GM18502 (cell line): ENCODE data around the gene AUTS2.
"Not testable (repeated sequence)": the region's sequence is repeated elsewhere in the genome, so short reads cannot be mapped to it uniquely, and the experiment has no call there.

Experiments used
- ATAC-seq: cut with Tn5 transposase; IDR thresholded peaks from one replicate; pipeline ENCODE4 v1.9.1; 2021; ENCODE audit warnings: mild to moderate bottlenecking; ENCODE audit not compliant: unreplicated experiment, poor library complexity

AUTS2 gene

GRCh38 chr7:70805360-70805759 lies 1207.1 kb downstream of the AUTS2 start:
- peak; percentile 83 for ATAC-seq

- no peak for ATAC-seq
These were observed 1209.4 kb downstream of the AUTS2 start for GRCh38 chr7:70807650-70808049.

GRCh38 chr7:70808876-70809275 lies 1210.6 kb downstream of the AUTS2 start:
- ATAC-seq = no peak

- no peak for ATAC-seq
These were observed 1212.4 kb downstream of the AUTS2 start for GRCh38 chr7:70810558-70811139.

- no peak for ATAC-seq
These were observed 1214.2 kb downstream of the AUTS2 start for GRCh38 chr7:70812511-70812910.

GRCh38 chr7:70822490-70822889 lies 1224.2 kb downstream of the AUTS2 start:
- ATAC-seq = not testable (repeated sequence)

- ATAC-seq = peak; percentile 79
These were observed 1231.2 kb downstream of the AUTS2 start for GRCh38 chr7:70829221-70830059.

GRCh38 chr7:70830060-70830395 lies 1231.8 kb downstream of the AUTS2 start:
- no peak for ATAC-seq

- ATAC-seq = no peak
These were observed 1232.2 kb downstream of the AUTS2 start for GRCh38 chr7:70830426-70830825.

GRCh38 chr7:70833726-70834125 lies 1235.5 kb downstream of the AUTS2 start:
- no peak for ATAC-seq

- ATAC-seq = no peak
These were observed 1236.1 kb downstream of the AUTS2 start for GRCh38 chr7:70834424-70834823.

- no peak for ATAC-seq
These were observed 1237.4 kb downstream of the AUTS2 start for GRCh38 chr7:70835658-70836057.

GRCh38 chr7:70836279-70836678 lies 1238.0 kb downstream of the AUTS2 start:
- ATAC-seq = no peak

- no peak for ATAC-seq
These were observed 1238.7 kb downstream of the AUTS2 start for GRCh38 chr7:70836946-70837345.

- ATAC-seq = no peak
These were observed 1239.3 kb downstream of the AUTS2 start for GRCh38 chr7:70837589-70837988.

- no peak for ATAC-seq
These were observed 1240.1 kb downstream of the AUTS2 start for GRCh38 chr7:70838292-70838907.
